Ecto neural progenitor cell (in vitro differentiated cells): ENCODE results near the gene FANCL.
"Not testable (repeated sequence)": the region's sequence is repeated elsewhere in the genome, so short reads cannot be mapped to it uniquely, and the experiment has no call there.

Experiments
- DNase-seq: peaks from one replicate; pipeline ENCODE4 v3.0.0-alpha.2; 2018; ENCODE audit warnings: low spot score

The FANCL gene

GRCh38 chr2:58240670-58241545 lies at the start of gene FANCL:
Gene FANCL, minus strand, starts transcription at chr2:58241325. Its CDS starts 12 bp downstream, at chr2:58241313.
- DNase-seq = peak; percentile 94

- no peak for DNase-seq
These were observed 47.9 kb upstream of the FANCL start for GRCh38 chr2:58289029-58289428.

GRCh38 chr2:58283931-58284330 lies 42.8 kb upstream of the FANCL start:
- DNase-seq = no peak

- not testable (repeated sequence) for DNase-seq
These were observed 34.0 kb upstream of the FANCL start for GRCh38 chr2:58275144-58275543.

GRCh38 chr2:58271826-58272225 lies 30.7 kb upstream of the FANCL start:
- DNase-seq = no peak

DNA sequence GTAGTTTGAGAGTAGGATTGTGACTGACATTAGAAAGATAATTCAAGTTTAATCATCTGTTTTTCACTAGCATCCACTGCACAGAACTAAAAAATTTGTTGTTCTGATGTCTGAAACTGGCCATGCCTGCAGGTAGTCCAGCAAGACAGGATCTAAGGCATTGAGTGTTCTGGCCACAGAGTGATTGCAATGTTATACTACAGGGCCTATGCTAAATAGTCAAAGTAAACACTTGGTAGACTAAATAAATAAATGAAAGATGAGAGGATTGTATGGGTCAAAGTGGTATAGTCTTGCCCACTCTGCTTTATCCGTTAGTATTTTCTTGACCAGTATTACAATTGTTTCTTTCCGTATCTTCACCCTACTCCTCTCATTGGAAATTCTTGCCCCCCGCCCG lies 27.6 kb upstream of the FANCL start:
- no peak for DNase-seq

DNA sequence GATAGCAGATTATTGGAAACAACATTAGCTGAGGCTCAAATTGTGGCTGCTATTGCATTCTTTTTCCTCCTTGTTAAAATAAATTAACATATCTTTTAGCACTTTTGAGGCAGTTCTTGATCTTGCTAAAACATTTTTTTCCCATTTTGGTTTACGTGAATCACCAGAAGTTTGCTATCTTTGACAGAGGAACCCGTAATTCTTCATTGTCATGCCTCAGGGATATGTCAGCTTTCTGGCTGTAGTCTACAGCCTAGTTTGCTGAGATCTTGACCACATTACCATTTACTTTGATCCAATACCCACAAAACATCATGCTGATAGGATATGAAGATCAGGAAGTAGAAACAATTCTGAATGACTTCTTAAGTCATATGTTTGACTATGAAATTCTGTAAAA lies 25.1 kb upstream of the FANCL start:
- no peak for DNase-seq

GRCh38 chr2:58261209-58261608 lies 20.1 kb upstream of the FANCL start:
- no peak for DNase-seq

GRCh38 chr2:58258456-58258855 lies 17.3 kb upstream of the FANCL start:
- DNase-seq = not testable (repeated sequence)

GRCh38 chr2:58251331-58252201 lies 10.4 kb upstream of the FANCL start:
- not testable (repeated sequence) for DNase-seq

DNA sequence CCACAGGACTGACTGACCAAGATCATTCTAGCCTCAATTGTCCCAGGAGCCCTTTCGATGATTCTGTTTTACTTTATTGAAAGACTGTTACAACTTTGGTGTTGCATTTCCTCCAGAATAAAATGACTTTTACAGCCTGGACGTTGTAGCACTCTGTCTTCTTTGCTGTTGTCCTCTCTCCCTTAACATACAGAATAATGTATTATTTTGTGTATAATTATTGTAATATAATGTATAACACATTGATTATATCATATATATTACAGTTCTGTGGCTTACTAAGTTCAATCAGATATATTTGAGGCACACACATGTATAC lies 380 bp upstream of the FANCL start:
- DNase-seq = no peak

- DNase-seq = no peak
These were observed 1.7 kb downstream of the FANCL start for GRCh38 chr2:58239243-58239925.

DNA sequence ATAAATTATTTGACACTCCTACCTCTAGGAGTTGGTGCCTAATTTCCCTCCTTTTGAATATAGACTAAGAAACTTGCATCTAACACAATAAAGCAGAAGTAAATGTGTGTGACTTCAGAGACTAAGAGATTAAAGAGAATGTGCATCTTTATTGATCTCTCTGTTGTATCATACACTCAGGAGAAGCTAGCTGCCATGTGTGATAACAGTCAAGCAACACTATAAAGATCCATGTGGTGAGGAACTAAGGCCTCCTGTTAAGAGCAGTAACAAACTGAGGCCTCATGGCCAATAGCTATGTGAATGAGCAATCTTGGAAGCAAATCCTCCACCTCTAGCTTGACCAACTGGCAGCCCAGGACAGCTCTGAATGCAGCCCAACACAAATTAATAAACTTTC lies 3.4 kb downstream of the FANCL start:
- DNase-seq = no peak

DNA sequence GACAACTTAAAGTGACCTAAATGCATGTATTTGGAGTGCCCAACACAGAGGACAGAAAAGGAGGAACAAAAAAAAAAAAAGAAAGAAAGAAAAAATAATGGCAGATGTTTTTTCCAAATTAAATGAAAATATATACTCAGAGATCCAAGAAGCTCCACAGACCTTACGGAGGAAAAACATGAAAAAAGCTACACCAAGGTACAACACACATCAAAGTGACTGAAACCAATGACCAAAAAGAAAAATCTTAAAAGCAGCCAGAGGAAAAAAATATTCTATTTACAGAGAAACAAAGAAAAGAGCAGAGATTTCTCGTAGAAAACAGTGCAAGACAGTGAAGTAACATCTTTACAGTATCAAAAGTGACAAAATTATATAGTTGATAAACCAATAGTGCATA lies 5.1 kb downstream of the FANCL start:
- no peak for DNase-seq

DNA sequence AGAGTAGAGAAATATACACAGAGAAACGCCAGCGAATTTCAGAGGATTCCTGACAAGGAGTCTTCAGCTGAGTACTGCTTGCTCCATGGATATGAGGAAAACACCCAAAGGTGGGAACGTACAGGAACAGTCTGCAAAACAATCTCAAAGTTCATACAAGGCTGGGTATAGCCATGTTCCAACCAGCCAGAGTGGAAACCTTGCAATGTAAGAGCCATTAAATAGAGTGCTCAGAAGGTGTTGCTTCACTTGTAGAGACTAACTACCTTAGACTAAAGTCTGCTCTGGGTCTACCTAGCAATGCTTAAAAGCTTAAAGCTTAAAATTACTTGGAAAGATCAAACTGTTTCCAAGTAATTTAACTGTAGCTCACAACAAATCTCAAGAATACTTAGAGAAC lies 6.0 kb downstream of the FANCL start:
- DNase-seq = no peak

GRCh38 chr2:58228299-58228698 lies 12.8 kb downstream of the FANCL start:
- DNase-seq = no peak

DNA sequence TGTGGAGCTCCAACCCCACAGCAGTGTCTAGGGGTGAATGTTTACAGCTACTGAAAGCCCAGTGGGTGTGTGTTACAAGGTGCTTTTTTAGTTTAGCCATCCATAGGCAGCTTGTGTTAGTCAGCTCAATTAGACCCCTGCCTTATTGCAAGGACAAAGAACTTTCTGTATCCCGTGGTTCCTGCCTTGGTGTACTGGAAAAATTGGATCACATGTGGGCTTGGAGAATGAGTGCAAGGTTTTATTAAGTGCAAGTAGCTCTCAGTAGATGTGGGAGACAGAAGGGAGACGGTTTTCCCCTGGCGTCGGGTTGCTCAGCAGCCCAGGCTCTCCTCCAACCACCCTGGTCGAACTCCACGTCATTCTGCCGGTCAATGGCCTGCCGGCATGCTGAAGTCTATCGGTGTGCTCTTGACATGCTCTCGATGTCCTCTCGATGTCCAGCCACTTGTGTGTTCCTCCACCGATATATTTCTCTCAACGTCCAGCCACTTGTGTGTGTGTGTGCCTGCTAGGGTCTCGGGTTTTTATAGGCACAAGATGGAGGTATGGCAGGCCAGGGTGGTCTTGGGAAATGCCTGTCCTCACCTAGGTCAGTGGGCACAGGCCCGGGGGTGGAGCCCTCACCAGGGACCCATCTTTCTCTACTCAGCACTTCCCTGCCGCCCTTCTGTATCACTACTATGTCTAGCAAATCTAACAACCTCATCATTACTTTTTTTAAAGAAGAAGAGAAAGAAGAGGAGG lies 13.8 kb downstream of the FANCL start:
- no peak for DNase-seq

DNA sequence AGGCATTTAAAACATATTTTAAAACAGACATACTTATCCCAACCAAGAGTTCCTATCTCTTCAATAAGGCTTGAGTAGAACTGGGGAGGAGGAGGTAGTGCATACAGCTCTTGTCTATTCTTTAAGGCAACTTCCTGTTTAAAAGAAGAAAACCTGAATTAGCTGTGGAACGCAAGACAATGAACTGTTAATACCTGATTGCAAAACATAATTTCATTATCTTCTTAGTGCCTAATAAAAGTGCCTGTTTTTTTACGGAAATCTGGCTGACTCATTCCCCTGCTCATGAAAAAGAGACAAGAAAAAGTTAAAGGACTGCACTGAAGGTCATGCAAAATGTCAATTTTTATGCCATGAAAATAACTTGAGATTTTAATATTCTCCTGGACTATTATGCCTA lies 19.2 kb downstream of the FANCL start:
- DNase-seq = no peak

DNA sequence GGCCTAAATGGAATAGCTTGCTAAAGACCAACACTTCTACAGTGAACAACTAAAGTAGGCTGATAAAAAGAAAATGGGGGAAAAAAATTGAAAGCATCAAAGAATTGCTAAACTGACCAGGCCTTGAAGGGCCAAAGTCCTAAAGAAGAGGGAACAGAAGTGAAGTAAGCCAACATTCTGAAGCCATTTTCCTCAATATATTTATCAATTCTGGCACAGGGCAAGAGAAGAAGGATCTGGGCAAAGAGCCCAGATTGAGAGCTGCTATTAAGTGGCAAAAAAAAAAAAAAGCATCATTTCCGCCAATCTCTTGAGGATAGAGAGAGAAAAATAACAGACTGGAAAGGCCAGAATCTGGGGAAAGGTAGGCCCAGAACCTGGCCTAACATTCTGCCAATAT lies 25.7 kb downstream of the FANCL start:
- DNase-seq = no peak

DNA sequence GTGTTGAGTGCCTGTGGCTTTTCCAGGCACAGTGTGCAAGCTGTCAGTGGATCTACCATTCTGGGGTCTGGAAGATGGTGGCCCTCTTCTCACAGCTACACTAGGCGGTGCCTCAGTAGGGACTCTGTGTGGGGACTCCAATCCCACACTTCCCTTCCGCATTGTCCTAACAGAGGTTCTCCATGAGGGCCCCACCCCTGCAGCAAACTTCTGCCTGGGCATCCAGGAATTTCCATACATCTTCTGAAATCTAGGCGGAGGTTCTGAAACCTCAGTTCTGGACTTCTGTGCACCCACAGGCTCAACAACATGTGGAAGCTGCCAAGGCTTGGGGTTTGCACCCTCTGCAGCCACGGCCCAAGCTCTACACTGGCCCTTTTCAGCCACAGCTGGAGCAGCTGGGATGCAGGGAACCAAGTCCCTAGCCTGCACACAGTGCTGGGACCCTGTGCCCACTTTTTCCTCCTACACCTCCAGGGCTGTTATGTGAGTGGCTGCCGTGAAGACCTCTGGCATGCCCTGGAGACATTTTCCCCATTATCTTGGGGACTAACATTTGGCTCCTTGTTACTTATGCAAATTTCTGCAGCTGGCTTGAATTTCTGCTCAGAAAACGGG lies 30.1 kb downstream of the FANCL start:
- DNase-seq = not testable (repeated sequence)

- no peak for DNase-seq
These were observed 33.9 kb downstream of the FANCL start for GRCh38 chr2:58207189-58207588.
